T-helper 17 cell (primary cell): ENCODE measurements around the gene CNNM4. TPM values are rescaled to one million over a fixed set of nuclear protein-coding genes. Genes with fewer than 3 reads are reported as not detected.
"Not testable (repeated sequence)": the region's sequence is repeated elsewhere in the genome, so short reads cannot be mapped to it uniquely, and the experiment has no call there.

Experiments
- ATAC-seq: fragments of 150-1000 bp; cut with Tn5 transposase; 2 replicates; pipeline ENCODE4 v1.10.0; 2021; ENCODE audit warnings: mild to moderate bottlenecking, moderate library complexity
- DNase-seq, 3 donors: peaks; one replicate each; pipeline versions ENCODE4 v3.0.0 to v3.0.0-alpha.2; 2020 to 2021
- H3K9me3 ChIP-seq: one replicate; pipeline ENCODE4 v1.7.0; 2013; ENCODE audit warnings: low read length, mild to moderate bottlenecking; ENCODE audit not compliant: control insufficient read depth, poor library complexity, severe bottlenecking
- H3K27ac Mint-ChIP-seq: one replicate; pipeline ENCODE4 v1.8.0; 2022; ENCODE audit warnings: mild to moderate bottlenecking, moderate library complexity, mixed read lengths
- H3K27me3 Mint-ChIP-seq: one replicate; pipeline ENCODE4 v1.8.0; 2022; ENCODE audit warnings: mixed read lengths
- H3K36me3 Mint-ChIP-seq: one replicate; pipeline ENCODE4 v1.8.0; 2022; ENCODE audit warnings: low read depth, mixed read lengths
- H3K4me1 Mint-ChIP-seq: one replicate; pipeline ENCODE4 v1.8.0; 2022; ENCODE audit warnings: mild to moderate bottlenecking, mixed read lengths
- H3K4me3 Mint-ChIP-seq: one replicate; pipeline ENCODE4 v1.8.0; 2022; ENCODE audit warnings: mild to moderate bottlenecking, moderate library complexity, mixed read lengths
- total RNA-seq, 4 donors: library from RNA in 2 of 4; stranded (reverse) in 2 of 4; gene quantifications; one replicate each; pipeline ENCODE4 v1.2.3 and lab custom pipeline; 2022 to 2026

Gene CNNM4
- total RNA-seq, 2 donors from 2014 or later, result 6.4 to 8.1 TPM

DNA sequence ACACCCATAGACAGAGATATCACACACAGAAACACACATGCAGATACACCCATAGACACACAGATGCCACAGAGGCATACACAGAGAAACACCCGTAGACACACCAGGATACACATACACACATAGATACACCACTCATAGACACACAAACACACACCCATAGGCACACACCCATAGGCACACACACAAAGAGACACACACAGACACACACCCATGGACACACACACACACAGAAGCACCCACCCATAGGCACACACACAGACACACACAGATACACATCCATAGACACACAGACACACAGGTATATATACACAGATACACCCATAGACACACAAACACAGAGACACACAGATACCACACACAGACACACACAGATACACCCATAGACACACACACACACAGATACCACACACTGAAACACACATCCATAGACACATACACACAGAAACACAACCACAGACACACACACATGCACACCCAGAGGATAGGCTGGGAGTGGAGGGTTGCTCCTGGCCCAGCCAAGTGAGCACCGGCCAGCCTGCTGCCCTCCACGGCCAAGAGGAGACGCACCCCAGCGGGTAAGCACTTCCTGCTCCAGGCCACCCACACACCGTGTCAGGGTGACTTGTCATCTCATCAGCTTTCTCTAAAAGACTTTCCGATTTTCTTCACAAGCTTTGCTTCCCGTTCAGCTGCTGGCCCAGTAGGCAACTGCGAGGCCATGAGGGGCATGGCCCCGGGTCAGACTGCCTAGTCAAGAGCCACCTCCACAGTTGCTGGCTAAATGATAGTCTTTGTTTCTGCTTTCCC lies 41.3 kb downstream of the CNNM4 start:
- H3K9me3 ChIP-seq, result no peaks in the 10 kb centered on the region
- Mint-ChIP-seq H3K4me3 (no peak overlapping the region), H3K27me3 (no peaks in the 10 kb centered on the region), H3K4me1 (peaks cover 12% of the 10 kb centered on the region), H3K36me3 (peaks cover 7% of the 10 kb centered on the region), H3K27ac (no peak overlapping the region)
- peak; percentile 16 for ATAC-seq
- DNase-seq, result peak in 1 of 3 donors; percentile 15

DNA sequence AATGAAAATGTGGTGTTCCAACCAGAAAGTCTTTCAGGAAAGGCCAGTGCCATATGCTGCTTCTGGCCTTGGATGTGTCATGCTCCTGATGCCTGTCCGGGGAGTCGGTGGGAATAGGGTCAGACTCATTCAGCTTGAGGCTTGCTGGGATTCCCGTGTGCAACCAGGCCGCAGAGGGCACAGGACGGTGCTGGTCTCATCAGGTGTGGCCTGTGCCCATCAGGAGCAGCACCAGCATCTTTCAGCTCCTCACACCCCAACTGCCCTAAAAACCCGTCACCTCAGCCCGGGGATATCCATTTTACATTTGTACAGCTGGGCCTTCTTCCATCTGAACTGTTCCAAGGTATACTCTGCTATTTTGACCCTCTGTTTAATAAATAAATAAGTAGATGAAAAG lies 42.0 kb downstream of the CNNM4 start:
- Mint-ChIP-seq H3K4me1 (peaks cover 13% of the 10 kb centered on the region), H3K4me3 (no peak overlapping the region), H3K36me3 (peaks cover 7% of the 10 kb centered on the region), H3K27me3 (no peaks in the 10 kb centered on the region), H3K27ac (no peak overlapping the region)
- no peaks in the 10 kb centered on the region for H3K9me3 ChIP-seq
- no peak for ATAC-seq
- DNase-seq, result no peak

DNA sequence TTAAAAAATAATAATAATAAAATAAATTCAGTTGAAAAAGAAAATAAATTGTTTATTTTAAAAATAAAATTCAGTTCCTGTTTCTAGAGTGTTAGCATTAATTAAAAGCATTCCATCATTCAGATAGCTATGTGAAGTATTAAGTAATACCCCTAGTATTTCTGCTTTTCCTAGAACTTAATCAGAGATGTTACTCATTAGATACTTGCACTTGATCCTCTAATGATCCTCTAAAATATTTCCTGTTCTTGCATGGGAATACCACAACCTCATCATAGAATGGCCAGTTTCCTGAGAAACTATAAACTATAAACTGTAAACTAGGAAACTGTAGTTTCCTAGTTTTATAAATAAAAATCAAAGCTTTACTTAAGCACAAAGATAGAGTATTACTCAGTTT lies 44.3 kb downstream of the CNNM4 start:
- Mint-ChIP-seq H3K27ac (no peak overlapping the region), H3K36me3 (no peaks in the 10 kb centered on the region), H3K27me3 (no peaks in the 10 kb centered on the region), H3K4me1 (peaks cover 18% of the 10 kb centered on the region), H3K4me3 (no peak overlapping the region)
- ATAC-seq, result no peak
- H3K9me3 ChIP-seq, result no peaks in the 10 kb centered on the region
- no peak for DNase-seq

- H3K36me3 Mint-ChIP-seq, ATAC-seq, DNase-seq, H3K9me3 ChIP-seq, H3K27me3 Mint-ChIP-seq: not testable (repeated sequence)
- Mint-ChIP-seq H3K4me3 (peak overlapping the region; percentile 83), H3K4me1 (peaks cover 19% of the 10 kb centered on the region), H3K27ac (peak overlapping the region; percentile 99)
Observed at GRCh38 chr2:96805946-96806345, 45.2 kb downstream of the CNNM4 start.

GRCh38 chr2:96806468-96807126 lies 45.9 kb downstream of the CNNM4 start:
- Mint-ChIP-seq H3K27me3 (no peaks in the 10 kb centered on the region), H3K36me3 (no peaks in the 10 kb centered on the region)
- peak; percentile 87 for ATAC-seq

DNA sequence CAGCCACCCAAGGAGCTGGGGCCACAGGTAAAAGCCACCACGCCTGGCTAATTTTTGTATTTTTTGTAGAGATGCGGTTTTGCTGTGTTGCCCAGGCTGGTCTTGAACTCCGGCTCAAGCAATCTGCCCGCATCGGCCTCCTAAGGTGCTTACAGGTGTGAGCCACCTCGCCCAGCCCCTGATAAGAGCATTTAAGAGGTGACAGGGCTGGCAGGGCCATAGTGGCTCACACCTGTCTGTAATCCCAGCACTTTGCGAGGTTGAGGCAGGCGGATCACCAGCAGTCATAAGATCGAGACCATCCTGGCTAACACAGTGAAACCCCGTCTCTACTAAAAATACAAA lies 46.4 kb downstream of the CNNM4 start:
- peak overlapping the region; percentile 83 for H3K4me3 Mint-ChIP-seq
- no peaks in the 10 kb centered on the region for H3K36me3 Mint-ChIP-seq
- peak overlapping the region; percentile 99 for H3K27ac Mint-ChIP-seq

More at GRCh38 chr2:96806468-96807126, 45.9 kb downstream of the CNNM4 start:
- no peaks in the 10 kb centered on the region for H3K9me3 ChIP-seq
- Mint-ChIP-seq H3K4me3 (peak overlapping the region; percentile 83), H3K27ac (peak overlapping the region; percentile 99), H3K4me1 (peaks cover 20% of the 10 kb centered on the region)
- DNase-seq, result peak in 2 of 3 donors; percentile 18 to 24

GRCh38 chr2:96808176-96808837 lies 47.6 kb downstream of the CNNM4 start:
- Mint-ChIP-seq H3K27me3 (no peaks in the 10 kb centered on the region), H3K4me3 (no peak overlapping the region), H3K36me3 (no peaks in the 10 kb centered on the region), H3K4me1 (peaks cover 28% of the 10 kb centered on the region), H3K27ac (peak overlapping the region; percentile 99)
- no peaks in the 10 kb centered on the region for H3K9me3 ChIP-seq
- DNase-seq (no peak), ATAC-seq (no peak)

More for the DNA sequence above, 46.4 kb downstream of the CNNM4 start:
- Mint-ChIP-seq H3K27me3 (no peaks in the 10 kb centered on the region), H3K4me1 (peaks cover 20% of the 10 kb centered on the region)
- ATAC-seq, result no peak
- no peak for DNase-seq
- H3K9me3 ChIP-seq, result no peaks in the 10 kb centered on the region

GRCh38 chr2:96809216-96809882 lies 48.6 kb downstream of the CNNM4 start:
- no peaks in the 10 kb centered on the region for H3K27me3 Mint-ChIP-seq
- peaks cover 28% of the 10 kb centered on the region for H3K4me1 Mint-ChIP-seq
- DNase-seq (no peak), ATAC-seq (no peak)
- no peaks in the 10 kb centered on the region for H3K36me3 Mint-ChIP-seq
- no peaks in the 10 kb centered on the region for H3K9me3 ChIP-seq
- peak overlapping the region; percentile 99 for H3K27ac Mint-ChIP-seq
- H3K4me3 Mint-ChIP-seq, result no peak overlapping the region

DNA sequence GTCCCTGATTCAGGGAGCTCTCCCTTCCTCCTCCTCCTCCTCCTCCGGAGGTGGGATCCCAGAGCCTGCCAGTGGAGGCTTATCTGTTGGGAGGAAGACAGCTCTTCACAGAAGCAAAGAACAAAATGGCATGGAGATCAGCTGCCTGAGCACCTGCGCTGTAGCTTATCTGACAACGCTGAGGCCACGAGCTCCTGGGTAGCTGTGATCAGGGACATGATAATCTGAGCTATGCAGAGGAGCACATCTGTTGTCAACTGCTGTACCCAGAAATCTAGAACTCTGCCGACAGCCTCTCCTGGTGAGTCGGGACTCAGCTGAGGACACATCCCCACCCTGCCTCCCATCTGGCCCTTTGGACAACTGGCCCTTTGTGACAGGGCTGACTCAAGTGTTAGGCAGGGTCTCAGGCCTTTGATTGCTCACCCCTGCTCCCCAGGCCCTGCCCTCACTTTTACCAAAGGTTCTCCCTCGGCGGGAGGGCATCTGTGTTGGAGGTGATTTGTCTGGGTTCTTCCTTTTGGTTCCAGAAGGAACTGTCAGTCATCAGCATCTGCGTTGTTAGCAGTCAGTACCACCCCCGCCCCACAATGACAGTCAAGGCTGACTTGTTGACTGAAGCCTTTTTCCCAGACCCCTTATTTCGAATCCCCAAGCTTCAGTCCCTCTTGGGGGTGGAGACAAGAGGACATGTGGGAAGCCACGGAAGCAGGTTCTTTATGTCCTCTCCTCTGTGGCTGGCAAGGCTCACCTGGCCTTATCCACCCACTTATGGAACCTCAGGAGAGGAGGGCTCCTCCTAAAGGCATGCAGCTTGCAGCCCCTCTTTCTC lies 49.5 kb downstream of the CNNM4 start:
- DNase-seq (no peak), ATAC-seq (no peak)
- Mint-ChIP-seq H3K4me3 (no peak overlapping the region), H3K27me3 (no peaks in the 10 kb centered on the region), H3K27ac (peak overlapping the region; percentile 37), H3K4me1 (peaks cover 30% of the 10 kb centered on the region), H3K36me3 (no peaks in the 10 kb centered on the region)
- H3K9me3 ChIP-seq, result no peaks in the 10 kb centered on the region

DNA sequence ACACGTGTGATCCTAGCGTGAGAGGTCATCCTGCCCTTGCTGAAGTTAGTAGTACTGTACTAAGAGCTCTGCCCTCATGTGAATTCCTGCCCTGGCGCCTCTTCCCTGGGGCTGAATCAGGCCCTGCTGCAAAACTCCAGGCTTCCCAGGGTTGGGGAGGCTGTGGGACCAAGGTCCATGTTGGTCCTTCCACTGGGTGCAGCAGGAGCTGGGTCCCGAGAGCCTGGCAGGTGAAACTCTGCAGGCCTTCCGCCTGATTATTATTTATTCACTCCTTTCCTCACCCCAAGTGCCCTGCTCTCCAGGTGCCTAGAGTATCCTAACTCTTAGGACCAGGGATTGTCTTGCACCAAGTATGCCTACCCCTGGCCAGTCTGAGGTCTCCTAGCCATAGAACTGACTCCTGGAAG lies 50.1 kb downstream of the CNNM4 start:
- peak overlapping the region; percentile 37 for H3K27ac Mint-ChIP-seq
- peaks cover 34% of the 10 kb centered on the region for H3K4me1 Mint-ChIP-seq
- H3K9me3 ChIP-seq, result no peaks in the 10 kb centered on the region
- ATAC-seq (no peak), DNase-seq (no peak)
- no peaks in the 10 kb centered on the region for H3K36me3 Mint-ChIP-seq
- H3K4me3 Mint-ChIP-seq, result no peak overlapping the region
- H3K27me3 Mint-ChIP-seq, result no peaks in the 10 kb centered on the region

DNA sequence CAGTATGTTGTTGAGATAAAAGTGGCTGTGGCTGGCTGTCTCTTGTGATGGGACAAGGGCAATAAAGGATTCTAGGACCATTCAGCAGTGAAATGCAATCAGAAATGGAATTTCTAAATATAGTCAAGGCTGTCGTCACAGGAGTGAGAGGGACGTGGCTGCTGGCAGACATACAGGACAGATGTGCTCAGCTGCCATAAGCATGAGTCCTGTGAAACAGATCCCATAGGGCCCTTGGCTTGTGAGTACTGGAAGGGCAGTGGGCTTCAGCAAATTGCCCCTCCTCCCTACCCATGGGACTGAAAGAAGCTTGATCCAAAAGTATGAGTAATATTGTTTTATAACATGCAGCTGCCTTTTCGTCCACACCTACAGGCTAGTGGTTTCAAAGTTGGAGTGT lies 51.2 kb downstream of the CNNM4 start:
- DNase-seq (no peak), ATAC-seq (no peak)
- Mint-ChIP-seq H3K4me1 (peaks cover 24% of the 10 kb centered on the region), H3K36me3 (no peaks in the 10 kb centered on the region), H3K27me3 (no peaks in the 10 kb centered on the region), H3K27ac (no peak overlapping the region), H3K4me3 (no peak overlapping the region)
- no peaks in the 10 kb centered on the region for H3K9me3 ChIP-seq

- no peak overlapping the region for H3K27ac Mint-ChIP-seq
- H3K27me3 Mint-ChIP-seq, result no peaks in the 10 kb centered on the region
- peaks cover 31% of the 10 kb centered on the region for H3K4me1 Mint-ChIP-seq
- H3K36me3 Mint-ChIP-seq, result no peaks in the 10 kb centered on the region
- DNase-seq (no peak), ATAC-seq (no peak)
- H3K9me3 ChIP-seq, result no peaks in the 10 kb centered on the region
- H3K4me3 Mint-ChIP-seq, result no peak overlapping the region
Observed at GRCh38 chr2:96813656-96814055, 53.0 kb downstream of the CNNM4 start.
